Mucosa of descending colon (tissue), 3 donors: ENCODE data around the gene NUSAP1. TPM values are rescaled to one million over a fixed set of nuclear protein-coding genes. Genes with fewer than 3 reads are reported as not detected.

ENCODE experiments used
- ATAC-seq: fragments of 200-7000 bp; cut with Tn5 transposase; one replicate; pipeline ENCODE4 v1.9.1; 2020; ENCODE audit warnings: mild to moderate bottlenecking, moderate library complexity
- DNase-seq, 3 donors: peaks; one replicate each; pipeline ENCODE4 v3.0.0-alpha.2; 2020
- H3K36me3 ChIP-seq: fragments of 200-600 bp; one replicate; pipeline ENCODE4 v1.8.0; 2021; ENCODE audit warnings: low read depth, mild to moderate bottlenecking
- H3K4me1 ChIP-seq: fragments of 200-600 bp; one replicate; pipeline ENCODE4 v1.8.0; 2021; ENCODE audit warnings: low read depth, mild to moderate bottlenecking
- H3K4me3 ChIP-seq: fragments of 200-600 bp; one replicate; pipeline ENCODE4 v1.8.0; 2021; ENCODE audit warnings: mild to moderate bottlenecking
- H3K9me3 ChIP-seq: fragments of 200-600 bp; one replicate; pipeline ENCODE4 v1.8.0; 2021; ENCODE audit warnings: mild to moderate bottlenecking
- intact Hi-C, 2 donors: fragments of 100-400 bp; cut with DNase I in 1 of 2; cut with micrococcal nuclease in 1 of 2; formaldehyde crosslinking; loops; one replicate each; pipeline versions ENCODE4 v1.11.0 to v1.11.1; 2022; cut with DNase I, micrococcal nuclease
- total RNA-seq, 3 donors: library from RNA; stranded (reverse); fragmentation: NEBNext Ultra II Directional in 2 of 3; extraction: Animal tissue kit (Norgen Biotek cat#: 25700) in 2 of 3; gene quantifications; one replicate each; pipeline versions ENCODE4 v1.2.1 to v1.2.4, GENCODE V29; 2021 to 2023
- TF ChIP-seq, protein P1 (sequence below): fragments of 200-600 bp; IDR thresholded peaks from one replicate; pipeline ENCODE4 v1.8.0; 2022; ENCODE audit warnings: antibody characterized with exemption, mild to moderate bottlenecking
- donor health status: DM: no; HTN: no; CAD: no; lungs with moderate emphysema.
- donor health status: DM: no; HTN: no; CAD: no.
- donor health status: DM: no; HTN: yes; CAD: no.

Gene NUSAP1
- total RNA-seq, 3 donors from 2014 or later = 3.8 to 31.5 (median 8.3) TPM

DNA sequence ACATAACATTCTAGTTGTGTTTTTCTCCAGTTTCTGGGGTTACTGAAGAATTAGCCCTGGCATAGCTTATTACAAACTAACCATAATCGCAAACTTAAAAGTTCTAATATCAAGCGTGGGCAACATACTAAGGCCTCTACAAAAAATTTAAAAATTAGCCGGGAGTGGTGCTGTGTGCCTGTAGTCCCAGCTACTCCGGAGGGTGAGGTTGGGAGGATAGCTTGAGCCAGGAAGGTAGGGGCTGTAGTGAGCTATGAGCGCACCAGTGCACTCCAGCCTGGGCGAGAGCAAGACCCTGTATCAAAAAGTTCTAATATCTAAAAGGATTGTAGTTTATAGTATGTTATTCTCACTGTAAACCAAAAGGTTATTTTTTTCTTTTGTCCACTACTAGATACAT is 1.4 kb upstream of the NUSAP1 start:
- no peak for ATAC-seq

DNA sequence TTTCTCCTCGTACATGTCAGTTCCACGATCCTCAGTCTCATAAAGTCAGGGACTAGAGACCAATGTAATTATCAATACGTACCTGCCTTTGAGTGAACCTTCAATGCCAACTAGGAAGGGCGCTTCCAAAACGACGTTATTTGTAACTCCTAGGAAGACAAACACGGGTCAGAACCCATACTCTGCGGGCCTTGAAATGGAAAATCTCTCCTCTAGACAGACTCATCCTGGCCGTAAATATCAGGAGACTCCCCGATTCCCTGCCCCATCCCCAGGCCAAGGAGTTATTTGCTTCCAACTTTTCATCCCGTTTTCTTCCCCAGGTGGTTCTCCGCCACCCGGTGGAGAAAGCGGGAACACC is 868 bp upstream of the NUSAP1 start:
- Histone ChIP-seq H3K4me3 (peak overlapping the region; percentile 58), H3K36me3 (peaks cover 3% of the 10 kb centered on the region), H3K4me1 (peaks cover 23% of the 10 kb centered on the region), H3K9me3 (no peaks in the 10 kb centered on the region)
- peak in 1 of 3 donors; percentile 83 for DNase-seq
- intact Hi-C loops = no loop called here
- ATAC-seq = peak; percentile 71
- TF ChIP-seq, protein P1, sequence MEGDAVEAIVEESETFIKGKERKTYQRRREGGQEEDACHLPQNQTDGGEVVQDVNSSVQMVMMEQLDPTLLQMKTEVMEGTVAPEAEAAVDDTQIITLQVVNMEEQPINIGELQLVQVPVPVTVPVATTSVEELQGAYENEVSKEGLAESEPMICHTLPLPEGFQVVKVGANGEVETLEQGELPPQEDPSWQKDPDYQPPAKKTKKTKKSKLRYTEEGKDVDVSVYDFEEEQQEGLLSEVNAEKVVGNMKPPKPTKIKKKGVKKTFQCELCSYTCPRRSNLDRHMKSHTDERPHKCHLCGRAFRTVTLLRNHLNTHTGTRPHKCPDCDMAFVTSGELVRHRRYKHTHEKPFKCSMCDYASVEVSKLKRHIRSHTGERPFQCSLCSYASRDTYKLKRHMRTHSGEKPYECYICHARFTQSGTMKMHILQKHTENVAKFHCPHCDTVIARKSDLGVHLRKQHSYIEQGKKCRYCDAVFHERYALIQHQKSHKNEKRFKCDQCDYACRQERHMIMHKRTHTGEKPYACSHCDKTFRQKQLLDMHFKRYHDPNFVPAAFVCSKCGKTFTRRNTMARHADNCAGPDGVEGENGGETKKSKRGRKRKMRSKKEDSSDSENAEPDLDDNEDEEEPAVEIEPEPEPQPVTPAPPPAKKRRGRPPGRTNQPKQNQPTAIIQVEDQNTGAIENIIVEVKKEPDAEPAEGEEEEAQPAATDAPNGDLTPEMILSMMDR = no peak

More for the DNA sequence above, 1.4 kb upstream of the NUSAP1 start:
- no peak for DNase-seq
- peaks cover 3% of the 10 kb centered on the region for H3K36me3 ChIP-seq
- peaks cover 23% of the 10 kb centered on the region for H3K4me1 ChIP-seq
- TF ChIP-seq, protein P1 = no peak
- no peak overlapping the region for H3K4me3 ChIP-seq
- no peaks in the 10 kb centered on the region for H3K9me3 ChIP-seq
- intact Hi-C loops = no loop called here

DNA sequence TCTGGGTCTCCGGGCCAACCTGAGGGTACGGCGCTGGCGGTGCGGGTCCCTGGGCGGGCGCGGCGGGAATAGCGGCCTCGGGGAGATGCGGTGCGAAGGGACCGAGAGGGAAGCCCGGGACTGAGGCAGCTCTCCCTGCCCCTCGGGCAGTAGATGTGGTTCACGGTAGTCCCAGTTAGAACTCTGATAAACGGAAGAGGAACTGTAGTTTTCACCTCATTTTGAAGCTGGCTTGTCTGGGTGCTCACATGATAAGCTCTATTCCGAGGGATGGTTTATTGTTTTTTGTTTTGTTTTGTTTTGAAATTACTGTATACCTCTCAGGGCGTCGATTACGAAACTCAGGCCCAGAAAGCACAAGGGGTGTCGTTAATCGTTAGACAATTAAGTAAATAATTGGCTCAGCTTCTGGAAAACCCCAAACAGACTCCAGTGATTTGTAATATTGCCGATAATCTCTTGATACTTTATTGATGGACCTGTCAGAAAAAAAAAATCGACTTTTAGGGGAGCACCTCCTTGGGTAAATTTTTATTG is 413 bp downstream of the NUSAP1 start:
- peaks cover 3% of the 10 kb centered on the region for H3K36me3 ChIP-seq
- DNase-seq (no peak), ATAC-seq (peak; percentile 19)
- no peaks in the 10 kb centered on the region for H3K9me3 ChIP-seq
- H3K4me1 ChIP-seq = peaks cover 21% of the 10 kb centered on the region
- TF ChIP-seq, protein P1 = no peak
- intact Hi-C loops = no loop called here
- H3K4me3 ChIP-seq = peak overlapping the region; percentile 58

DNA sequence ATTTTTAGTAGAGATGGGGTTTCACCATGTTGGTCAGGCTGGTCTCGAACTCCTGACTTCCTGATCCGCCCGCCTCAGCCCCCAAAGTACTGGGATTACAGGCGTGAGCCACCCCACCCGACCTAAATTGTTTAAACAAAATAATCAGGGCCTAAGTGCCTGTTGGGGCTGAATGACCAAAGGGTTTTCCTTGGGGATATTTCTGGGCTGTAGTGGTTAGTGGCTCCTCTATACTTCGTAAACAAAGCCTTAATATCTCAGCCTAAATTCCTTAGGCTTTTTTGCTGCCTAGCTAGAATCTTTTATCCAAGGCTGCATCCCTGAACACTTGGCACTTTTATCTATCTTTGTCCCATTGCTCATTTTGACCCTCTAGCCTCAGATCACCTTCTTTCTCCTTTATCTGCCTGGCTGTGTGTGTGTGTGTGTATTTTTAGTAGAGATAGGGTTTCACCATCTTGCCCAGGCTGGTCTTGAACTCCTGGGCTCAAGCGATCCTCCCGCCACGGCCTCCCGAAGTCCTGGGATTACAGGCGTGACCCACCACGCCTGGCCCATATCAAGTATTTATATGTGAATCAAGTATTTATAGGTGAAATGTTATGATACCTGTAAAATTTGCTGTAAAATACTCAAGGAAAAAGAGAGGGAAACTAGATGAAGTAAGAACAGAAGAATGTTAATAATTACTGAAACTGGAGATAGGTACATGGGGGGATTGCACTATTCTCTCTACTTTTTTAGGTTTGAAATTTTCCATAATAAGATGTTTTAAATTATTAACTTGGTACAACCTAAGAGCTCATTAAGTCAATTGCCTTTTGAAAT is 1.8 kb downstream of the NUSAP1 start:
- Histone ChIP-seq H3K9me3 (no peaks in the 10 kb centered on the region), H3K4me1 (peaks cover 20% of the 10 kb centered on the region), H3K36me3 (peaks cover 3% of the 10 kb centered on the region), H3K4me3 (no peak overlapping the region)
- no peak for ATAC-seq
- TF ChIP-seq, protein P1 = no peak
- intact Hi-C loops = no loop called here
- no peak for DNase-seq

DNA sequence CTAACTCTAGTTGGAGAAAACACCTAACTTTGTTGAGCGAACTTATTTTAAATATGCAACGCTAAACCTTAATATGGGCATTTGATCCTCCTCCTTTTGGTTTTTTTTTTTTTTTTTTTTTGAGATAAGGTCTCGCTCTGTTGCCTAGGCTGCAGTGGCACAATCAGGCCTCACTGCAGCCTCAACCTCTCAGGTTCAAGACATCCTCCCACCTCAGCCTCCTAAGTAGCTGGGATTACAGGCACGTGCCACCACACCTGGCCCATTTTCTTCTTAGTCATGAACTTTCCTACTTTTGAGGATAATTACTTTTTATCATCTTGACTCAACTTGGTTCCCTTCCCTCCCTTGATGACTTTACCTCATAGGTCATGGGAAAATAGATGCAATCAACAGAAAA is 3.9 kb downstream of the NUSAP1 start:
- peaks cover 14% of the 10 kb centered on the region for H3K4me1 ChIP-seq

More for the DNA sequence above, 3.9 kb downstream of the NUSAP1 start:
- TF ChIP-seq, protein P1 = no peak
- ATAC-seq (no peak), DNase-seq (no peak)
- intact Hi-C loops = no loop called here
- Histone ChIP-seq H3K4me3 (no peak overlapping the region), H3K36me3 (peaks cover 3% of the 10 kb centered on the region), H3K9me3 (no peaks in the 10 kb centered on the region)
